HepG2 (cell line): ENCODE results near the gene PA2G4. TPM values are rescaled to one million over a fixed set of nuclear protein-coding genes. Genes with fewer than 3 reads are reported as not detected.
A peak's percentile ranks its signal among the peaks of the same experiment; 100 is the strongest.

ENCODE experiments used
- ASH2L ChIP-seq: fragments of 300-600, 200-600 bp; sonication (generic); IDR thresholded peaks from 2 replicates; pipeline ENCODE4 v1.7.0; 2017; ENCODE audit warnings: low read depth, mild to moderate bottlenecking, moderate library complexity, mixed read lengths, low read length; ENCODE audit not compliant: insufficient read length
- CEBPG ChIP-seq: IDR thresholded peaks from 2 replicates; pipeline ENCODE4 v1.6.1; 2016
- ELK4 ChIP-seq: sonication (generic); formaldehyde crosslinking; IDR thresholded peaks from 2 replicates; pipeline ENCODE4 v1.9.0; 2021; ENCODE audit warnings: missing genetic modification reagents, borderline replicate concordance
- FOXA3 ChIP-seq: IDR thresholded peaks from 2 replicates; pipeline ENCODE4 v1.6.1; 2016; ENCODE audit warnings: missing genetic modification reagents, missing compliant biosample characterization
- MTA1 ChIP-seq: sonication (generic); formaldehyde crosslinking; IDR thresholded peaks from 2 replicates; pipeline ENCODE4 v1.4.0; 2020; ENCODE audit warnings: missing genetic modification reagents, mild to moderate bottlenecking, borderline replicate concordance
- MXI1 ChIP-seq: IDR thresholded peaks from 3 replicates; pipeline ENCODE4 v1.6.1; 2012; ENCODE audit warnings: low read depth, low read length, inconsistent platforms, borderline replicate concordance
- PITX1 ChIP-seq: sonication (generic); formaldehyde crosslinking; IDR thresholded peaks from 2 replicates; pipeline ENCODE4 v1.5.1; 2020; ENCODE audit warnings: mild to moderate bottlenecking, missing genetic modification reagents
- RARA ChIP-seq: IDR thresholded peaks from 2 replicates; pipeline ENCODE4 v1.6.1; 2016; ENCODE audit warnings: missing genetic modification reagents, missing compliant biosample characterization
- THAP11 ChIP-seq: IDR thresholded peaks from 2 replicates; pipeline ENCODE4 v1.6.1; 2016; ENCODE audit warnings: missing biosample characterization, missing genetic modification reagents
- TOPORS ChIP-seq: sonication (generic); formaldehyde crosslinking; IDR thresholded peaks from 2 replicates; pipeline ENCODE4 v1.8.0; 2023; ENCODE audit warnings: mild to moderate bottlenecking, missing genetic modification reagents
- UBTF ChIP-seq: sonication (generic); formaldehyde crosslinking; IDR thresholded peaks from 2 replicates; pipeline ENCODE4 v1.4.0; 2020; ENCODE audit warnings: mild to moderate bottlenecking, missing genetic modification reagents
- ZBTB2 ChIP-seq: sonication (generic); formaldehyde crosslinking; IDR thresholded peaks from 2 replicates; pipeline ENCODE4 v1.8.0; 2022; ENCODE audit warnings: low read depth, missing genetic modification reagents
- ZFP1 ChIP-seq: IDR thresholded peaks from 2 replicates; pipeline ENCODE4 v1.6.1; 2016
- ZNF235 ChIP-seq: sonication (generic); formaldehyde crosslinking; IDR thresholded peaks from 2 replicates; pipeline ENCODE4 v1.8.1; 2023; ENCODE audit warnings: mild to moderate bottlenecking, missing genetic modification reagents, borderline replicate concordance
- ZNF3 ChIP-seq: IDR thresholded peaks from 2 replicates; pipeline ENCODE4 v1.7.0; 2017; ENCODE audit warnings: inconsistent platforms
- ZNF547 ChIP-seq: sonication (generic); formaldehyde crosslinking; IDR thresholded peaks from 2 replicates; pipeline ENCODE4 v1.5.1; 2020; ENCODE audit warnings: mild to moderate bottlenecking, missing genetic modification reagents
- ZNF563 ChIP-seq: sonication (generic); formaldehyde crosslinking; IDR thresholded peaks from 2 replicates; pipeline ENCODE4 v1.8.0; 2022; ENCODE audit warnings: mild to moderate bottlenecking, moderate library complexity, missing genetic modification reagents
- ZNF577 ChIP-seq: sonication (generic); formaldehyde crosslinking; IDR thresholded peaks from 2 replicates; pipeline ENCODE4 v1.4.0; 2020; ENCODE audit warnings: mild to moderate bottlenecking, low read depth, missing genetic modification reagents, borderline replicate concordance
- ZNF704 ChIP-seq: sonication (generic); formaldehyde crosslinking; IDR thresholded peaks from 2 replicates; pipeline ENCODE4 v1.8.1; 2023; ENCODE audit warnings: mild to moderate bottlenecking, inconsistent platforms, moderate library complexity, missing genetic modification reagents, borderline replicate concordance
- ZSCAN21 ChIP-seq: sonication (generic); formaldehyde crosslinking; IDR thresholded peaks from 2 replicates; pipeline ENCODE4 v1.8.0; 2022; ENCODE audit warnings: mild to moderate bottlenecking, missing genetic modification reagents, moderate library complexity, borderline replicate concordance
- polyA plus RNA-seq, 8 experiments: library from polyadenylated mRNA; depleted of rRNA in 3 of 8; stranded (reverse) in 7 of 8; unstranded in 1 of 8; fragments of >200 nt; fragmentation: Illumina TruSeq in 4 of 8; extraction: Trizol in 4 of 8; gene quantifications; 2 replicates each; pipeline versions ENCODE4 v1.2.1 to v1.2.3, GENCODE V29; 2011 to 2016; ENCODE audit warnings: low read depth in 4 of 8, missing spikeins in 1 of 8, mixed read lengths in 1 of 8; ENCODE audit not compliant: insufficient read depth in 1 of 8
- total RNA-seq, 5 experiments: library from RNA; depleted of rRNA; stranded (reverse); fragments of >200 nt; fragmentation: Illumina TruSeq; extraction: Trizol; gene quantifications; 2 replicates each; pipeline ENCODE4 v1.2.3, GENCODE V29; 2016; ENCODE audit warnings: low read depth in 1 of 5

The PA2G4 gene
- total and polyA plus RNA-seq, 2 of the 13 experiments (the other 11 are each of a cell fraction or from before 2014, with no cell fraction given) = 147 to 240 TPM

- TF ChIP-seq ZSCAN21 (CRISPR knock-in tag) (peak; percentile 74; the same call in 1 of the 2 replicates), PITX1 (peak; percentile 32; the same call in 1 of the 2 replicates), MXI1 (peak; percentile 92; the same call in 1 of the 3 replicates), ZNF547 (CRISPR knock-in tag) (peak; percentile 73; the same call in 1 of the 2 replicates), ASH2L (peak; percentile 53), ZFP1 (CRISPR knock-in tag) (no peak), UBTF (CRISPR knock-in tag) (peak; percentile 60; the same call in 1 of the 2 replicates), TOPORS (CRISPR knock-in tag) (0 out of 2 replicates have a peak, but pooled peaks have one; percentile 21), ZNF704 (CRISPR knock-in tag) (0 out of 2 replicates have a peak, but pooled peaks have one; percentile 59), FOXA3 (CRISPR knock-in tag) (0 out of 2 replicates have a peak, but pooled peaks have one; percentile 20), ZNF3 (CRISPR knock-in tag) (no peak), ZNF563 (CRISPR knock-in tag) (peak; percentile 12; the same call in 1 of the 2 replicates), ZNF577 (CRISPR knock-in tag) (no peak), CEBPG (CRISPR knock-in tag) (0 out of 2 replicates have a peak, but pooled peaks have one; percentile 6), ZBTB2 (no peak), ELK4 (CRISPR knock-in tag) (no peak), MTA1 (CRISPR knock-in tag) (peak; percentile 30; the same call in 1 of the 2 replicates), THAP11 (CRISPR knock-in tag) (peak; percentile 64; the same call in 1 of the 2 replicates), RARA (peak; percentile 29), ZNF235 (no peak)
Observed at GRCh38 chr12:56127888-56128669, 23.7 kb downstream of the PA2G4 start, which contains the start of gene ESYT1 (continued).
